ENCODE measurements around the gene FLOT2.

GRCh38 chr17:28891201-28891600 is 6.3 kb downstream of the FLOT2 start:
- TF ChIP-seq POLR2AphosphoS5 (IDR thresholded peaks at IDR 0.05; ENCODE audit: low read depth, low read length) = no peak
- TF ChIP-seq TAF1 (IDR thresholded peaks at IDR 0.05; ENCODE audit: low read depth, low read length) = no peak
- TF ChIP-seq POLR2A (IDR thresholded peaks at IDR 0.05; ENCODE audit: low read depth, low read length) = no peak
- TF ChIP-seq SPI1 (IDR thresholded peaks at IDR 0.05; ENCODE audit: low read depth, low read length) = no peak
- TF ChIP-seq PAX5 (IDR thresholded peaks at IDR 0.05; ENCODE audit: insufficient read depth, low read length, severe bottlenecking) = no peak
- TF ChIP-seq POU2F2 (IDR thresholded peaks at IDR 0.05; ENCODE audit: low read depth, low read length) = no peak

All from GM12891 (cell line).